Measurements from ENCODE around the gene NUP93.
"Not testable (repeated sequence)": the region's sequence is repeated elsewhere in the genome, so short reads cannot be mapped to it uniquely, and the experiment has no call there.

The NUP93 gene

DNA sequence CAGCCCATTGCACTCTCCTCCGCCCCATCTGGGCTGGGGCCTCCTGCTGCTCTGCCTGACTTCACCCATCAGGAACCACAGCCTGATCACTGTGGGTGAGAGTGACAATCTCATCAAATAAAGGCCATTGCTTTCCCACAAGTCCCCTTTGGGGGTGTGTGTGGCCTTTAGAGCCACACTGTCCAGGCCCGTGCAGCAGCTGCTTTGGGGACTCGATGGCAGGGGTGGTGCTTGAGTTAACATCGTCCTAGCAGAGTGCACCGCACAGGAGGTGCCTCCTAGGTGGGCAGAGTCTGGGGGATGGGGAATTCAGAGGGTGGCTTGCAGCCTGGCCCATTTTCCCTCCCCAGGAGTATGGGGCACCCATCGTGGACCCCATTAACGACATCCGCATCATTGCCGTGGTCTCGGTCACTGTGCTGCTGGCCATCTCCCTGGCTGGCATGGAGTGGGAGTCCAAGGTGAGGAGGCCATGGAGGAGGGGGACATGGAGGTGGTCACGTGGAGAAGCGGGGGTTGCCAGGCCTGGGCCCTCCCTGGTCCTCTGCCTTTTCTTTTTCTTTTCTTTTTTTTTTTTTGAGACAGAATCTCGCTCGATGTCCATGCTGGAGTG lies 140.5 kb downstream of the NUP93 start:
- DNase-seq (ENCODE audit: low read depth in 2 of 2), result no peak

- no peak for DNase-seq (ENCODE audit: low read depth in 2 of 2)
These were observed 141.3 kb downstream of the NUP93 start for GRCh38 chr16:56871172-56871593.

- no peak for DNase-seq (ENCODE audit: low read depth in 2 of 2)
These were observed 143.0 kb downstream of the NUP93 start for GRCh38 chr16:56872863-56873391.

- DNase-seq (ENCODE audit: low read depth in 2 of 2), result no peak
These were observed 144.9 kb downstream of the NUP93 start for GRCh38 chr16:56874800-56875199.

- DNase-seq (ENCODE audit: low read depth in 2 of 2), result no peak
These were observed 146.1 kb downstream of the NUP93 start for GRCh38 chr16:56876048-56876447.

DNA sequence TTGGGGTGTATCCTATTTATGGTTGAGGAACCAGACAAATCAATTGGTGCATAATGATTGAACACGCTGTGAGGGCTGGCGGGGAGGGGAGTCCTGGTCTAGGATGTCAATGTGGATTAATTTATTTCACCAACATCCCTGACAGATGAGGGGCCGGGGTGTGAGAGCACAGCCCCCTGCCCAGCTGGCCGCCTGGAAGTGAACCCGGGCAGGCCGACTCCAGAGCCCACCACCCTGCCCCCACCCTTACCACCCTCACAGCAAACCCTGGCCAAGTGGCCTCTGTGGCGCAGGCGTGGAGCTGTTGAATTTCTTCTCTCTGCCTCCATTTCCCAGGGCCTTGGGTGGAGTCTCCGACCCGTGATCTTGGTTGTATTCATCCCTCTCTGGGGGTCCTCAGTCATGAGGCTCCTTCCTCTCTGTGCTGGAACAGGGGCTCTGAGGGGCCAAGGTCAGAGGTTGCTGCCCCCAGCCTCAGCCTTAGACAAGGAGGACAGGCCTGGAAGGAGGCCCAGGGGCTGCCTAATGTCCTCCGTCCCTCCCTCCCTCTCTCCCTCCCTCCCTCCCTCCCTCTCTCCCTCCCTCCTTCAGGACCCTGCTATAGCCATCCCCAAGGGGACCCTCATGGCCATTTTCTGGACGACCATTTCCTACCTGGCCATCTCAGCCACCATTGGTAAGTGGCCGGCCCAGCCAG lies 147.7 kb downstream of the NUP93 start:
- DNase-seq (ENCODE audit: low read depth in 2 of 2), result no peak

DNA sequence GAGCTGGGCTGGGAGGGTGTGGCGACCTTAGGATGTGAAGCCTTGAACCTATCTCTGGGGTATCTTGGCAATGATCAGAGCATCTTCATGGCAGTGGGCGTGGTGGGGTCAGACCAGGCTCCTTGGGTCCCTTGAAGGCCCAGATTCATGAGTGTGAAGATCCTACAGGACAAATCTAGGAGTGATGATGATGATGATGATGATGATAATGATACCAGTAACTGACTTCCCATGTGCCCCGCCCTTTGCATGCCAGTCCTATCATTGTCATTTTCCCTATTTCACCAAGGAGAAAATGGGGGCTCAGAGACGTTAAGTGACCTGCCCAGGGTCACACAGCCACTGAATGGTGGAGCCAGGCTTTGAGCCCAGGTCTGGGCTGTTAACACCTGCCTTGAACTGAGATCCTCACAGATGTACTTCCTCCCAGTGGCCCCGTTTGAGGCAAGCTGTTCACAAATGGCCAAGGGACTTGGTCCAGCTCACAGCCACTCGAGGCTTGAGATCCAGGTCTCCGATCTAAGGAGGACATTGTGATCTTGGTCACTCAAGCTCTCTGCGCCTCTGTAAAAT lies 148.4 kb downstream of the NUP93 start:
- no peak for DNase-seq (ENCODE audit: low read depth in 2 of 2)

- no peak for DNase-seq (ENCODE audit: low read depth in 2 of 2)
These were observed 149.3 kb downstream of the NUP93 start for GRCh38 chr16:56879276-56879675.

- DNase-seq (ENCODE audit: low read depth in 2 of 2), result no peak
These were observed 150.2 kb downstream of the NUP93 start for GRCh38 chr16:56880176-56880575.

DNA sequence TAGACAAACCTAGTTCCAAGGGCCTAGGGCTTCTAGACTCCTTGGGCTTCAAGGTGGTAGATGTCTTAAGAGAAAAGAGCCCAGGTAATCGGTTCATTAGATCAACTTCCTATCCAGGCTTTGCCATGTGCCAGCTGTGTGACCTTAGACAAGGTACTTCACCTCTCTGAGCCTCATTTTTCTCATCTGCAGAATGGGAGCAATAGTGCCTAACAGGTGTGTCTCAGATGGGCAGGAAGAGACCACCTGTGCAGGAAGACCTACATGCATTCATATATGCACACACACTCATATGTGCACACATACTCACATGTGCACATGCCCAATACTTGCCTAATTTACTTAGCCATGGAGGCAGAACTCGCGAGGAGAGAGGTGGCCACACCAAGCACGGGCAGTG lies 150.8 kb downstream of the NUP93 start:
- no peak for DNase-seq (ENCODE audit: low read depth in 2 of 2)

- DNase-seq (ENCODE audit: low read depth in 2 of 2), result no peak
These were observed 152.3 kb downstream of the NUP93 start for GRCh38 chr16:56882077-56882800.

DNA sequence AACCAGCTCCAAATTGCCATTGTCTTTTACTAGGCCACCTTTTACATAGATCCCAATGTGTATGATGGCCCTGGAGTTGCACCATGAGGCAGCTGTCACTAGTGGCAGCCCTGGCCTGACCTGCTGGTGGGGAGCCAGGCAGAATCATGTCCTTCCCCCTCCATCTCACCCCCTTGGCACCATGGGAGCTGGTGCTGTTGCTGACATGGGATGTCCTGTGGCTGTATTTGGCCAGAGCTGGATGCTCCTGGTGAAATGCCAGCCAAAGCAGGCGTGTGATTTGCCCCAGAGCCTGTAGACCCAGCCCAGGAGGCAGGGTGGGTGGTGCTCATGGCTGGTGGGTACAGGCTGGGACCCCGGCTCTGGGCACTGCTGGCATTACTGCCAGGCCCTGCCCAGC lies 153.7 kb downstream of the NUP93 start:
- DNase-seq (ENCODE audit: low read depth in 2 of 2), result no peak

DNA sequence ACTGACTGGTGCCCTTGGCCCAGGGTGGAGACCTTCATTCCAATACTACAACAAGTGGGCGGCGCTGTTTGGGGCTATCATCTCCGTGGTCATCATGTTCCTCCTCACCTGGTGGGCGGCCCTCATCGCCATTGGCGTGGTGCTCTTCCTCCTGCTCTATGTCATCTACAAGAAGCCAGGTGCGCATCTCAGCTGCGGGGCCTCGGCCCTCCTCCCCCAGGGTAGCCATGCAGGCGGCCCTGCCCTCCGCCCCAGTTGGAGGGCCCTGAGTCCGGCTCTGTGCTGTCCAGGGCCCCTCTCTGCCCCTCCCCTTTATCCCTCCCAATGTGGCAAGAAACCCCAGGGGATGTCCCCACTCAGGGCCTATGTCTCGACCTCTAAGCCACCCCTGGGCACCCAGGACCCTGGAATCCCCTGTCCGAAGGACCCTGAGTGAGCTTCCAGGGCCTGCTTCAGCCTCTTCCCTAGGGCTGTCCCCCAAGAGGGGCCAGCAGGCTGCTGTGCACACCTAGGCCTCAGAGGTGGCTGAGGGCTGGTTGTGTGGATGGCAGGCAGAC lies 154.2 kb downstream of the NUP93 start:
- no peak for DNase-seq (ENCODE audit: low read depth in 2 of 2)

DNA sequence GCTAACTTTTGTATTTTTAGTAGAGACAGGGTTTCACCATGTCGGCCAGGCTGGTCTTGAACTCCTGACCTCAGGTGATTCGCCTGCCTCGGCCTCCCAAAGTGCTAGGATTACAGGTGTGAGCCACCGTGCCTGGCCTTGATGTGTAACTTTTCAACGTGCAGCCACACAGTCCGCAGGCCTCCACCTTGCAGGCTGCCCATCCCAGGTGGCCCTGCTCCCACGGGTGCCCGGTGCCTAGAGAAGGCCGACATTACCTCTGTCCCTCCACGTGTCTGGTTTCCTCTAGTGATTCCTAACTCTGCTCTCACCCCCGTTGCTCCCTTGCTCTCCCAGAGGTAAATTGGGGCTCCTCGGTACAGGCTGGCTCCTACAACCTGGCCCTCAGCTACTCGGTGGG lies 155.0 kb downstream of the NUP93 start:
- DNase-seq (ENCODE audit: low read depth in 2 of 2), result not testable (repeated sequence)

- no peak for DNase-seq (ENCODE audit: low read depth in 2 of 2)
These were observed 155.7 kb downstream of the NUP93 start for GRCh38 chr16:56885446-56886162.

- DNase-seq (ENCODE audit: low read depth in 2 of 2), result no peak
These were observed 156.4 kb downstream of the NUP93 start for GRCh38 chr16:56886296-56886695.

DNA sequence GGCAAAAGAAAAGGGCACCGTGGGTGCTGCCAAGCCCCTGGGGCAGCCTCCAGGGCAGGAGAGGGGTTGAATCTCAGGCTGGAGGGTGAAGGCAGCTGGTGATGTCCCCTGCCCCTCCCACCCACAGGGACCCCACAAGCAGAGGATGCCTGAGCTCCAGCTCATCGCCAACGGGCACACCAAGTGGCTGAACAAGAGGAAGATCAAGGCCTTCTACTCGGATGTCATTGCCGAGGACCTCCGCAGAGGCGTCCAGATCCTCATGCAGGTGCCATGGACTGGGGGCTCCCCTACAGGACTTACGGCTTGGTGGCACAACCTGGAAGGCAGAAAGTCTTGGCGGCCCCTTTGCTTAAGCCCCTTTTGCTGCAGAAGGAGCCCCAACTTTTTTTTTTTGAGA lies 156.9 kb downstream of the NUP93 start:
- DNase-seq (ENCODE audit: low read depth in 2 of 2), result no peak

DNA sequence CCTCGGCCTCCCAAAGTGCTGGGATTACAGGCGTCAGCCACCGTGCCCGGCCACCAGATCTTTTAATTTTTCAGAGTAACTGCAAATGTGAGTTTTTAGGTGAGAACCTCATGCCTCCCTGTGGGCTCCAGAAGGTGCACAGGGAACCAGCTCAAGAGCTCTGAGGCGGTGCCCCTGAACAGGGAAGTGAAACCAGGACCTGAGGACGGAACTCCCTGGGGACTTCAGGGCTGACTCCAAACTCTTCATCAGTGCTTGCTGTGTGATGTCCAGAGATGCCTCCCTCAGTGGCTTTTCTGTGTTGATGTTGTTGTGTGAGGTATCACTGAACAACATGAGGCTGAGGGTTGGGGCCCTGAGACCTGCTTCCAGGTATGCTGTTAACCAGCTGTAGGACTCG lies 158.9 kb downstream of the NUP93 start:
- no peak for DNase-seq (ENCODE audit: low read depth in 2 of 2)

DNA sequence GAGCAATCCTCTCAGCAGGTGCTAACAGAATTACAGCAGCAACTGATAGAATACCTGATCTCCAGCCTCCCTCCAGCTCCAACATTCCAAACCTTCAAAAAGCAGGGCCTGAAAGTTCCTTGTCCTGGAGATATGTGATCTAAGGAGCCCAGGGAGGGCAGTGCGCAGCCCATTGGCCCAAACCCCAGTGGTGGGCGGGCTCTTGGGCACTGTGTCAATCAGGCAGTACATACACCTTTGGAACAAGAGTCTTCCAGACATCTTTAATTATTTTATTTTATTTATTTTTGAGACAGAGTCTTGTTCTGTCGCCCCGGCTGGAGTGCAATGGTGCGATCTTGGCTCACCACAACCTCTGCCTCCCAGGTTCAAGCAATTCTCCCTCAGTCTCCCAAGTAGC lies 159.3 kb downstream of the NUP93 start:
- DNase-seq (ENCODE audit: low read depth in 2 of 2), result no peak

- no peak for DNase-seq (ENCODE audit: low read depth in 2 of 2)
These were observed 161.8 kb downstream of the NUP93 start for GRCh38 chr16:56891685-56892084.

GRCh38 chr16:56892705-56893104 lies 162.8 kb downstream of the NUP93 start:
- no peak for DNase-seq (ENCODE audit: low read depth in 2 of 2)

Measured in stimulated activated CD4-positive, alpha-beta T cell treated with anti-CD3 and anti-CD28 coated beads, Interleukin-12 subunit alpha, Interleukin-12 subunit beta, amount 100 ng/mL, for 24 hours (primary cell).